ENCODE data around the gene TLR1.
"Not testable (repeated sequence)": the region's sequence is repeated elsewhere in the genome, so short reads cannot be mapped to it uniquely, and the experiment has no call there.

The TLR1 gene

GRCh38 chr4:38774181-38774955 is 30.2 kb downstream of the TLR1 start:
- Histone ChIP-seq H3K4me1 (ENCODE audit: control insufficient read depth, insufficient read depth, low read length) (no peaks in the 10 kb centered on the region), H3K36me3 (ENCODE audit: control insufficient read depth in 2 of 2, insufficient read depth in 1 of 2, low read length in 2 of 2) (no peaks in the 10 kb centered on the region), H3K9me3 (ENCODE audit: control insufficient read depth, insufficient read depth, low read depth, low read length) (no peaks in the 10 kb centered on the region), H3K4me3 (ENCODE audit: low read depth, low read length) (no peak overlapping the region), H3K27ac (ENCODE audit: extremely low read depth, low read depth, low read length) (no peak overlapping the region)
- ChIA-PET CTCF (interaction anchor here (2.0 to 2.1 kb wide), 2 partner anchors 8 to 15 kb away, joined by 10 to 15 read pairs; partner anchors contain the start of gene TLR10), POLR2A (no interaction called here)
- TF ChIP-seq ZNF221 (tag by site-specific recombination; IDR thresholded peaks at IDR 0.05; ENCODE audit: borderline replicate concordance) (no peak), ZBTB26 (tag by site-specific recombination; optimal IDR thresholded peaks at IDR 0.05) (no peak), WT1 (tag by site-specific recombination; IDR thresholded peaks at IDR 0.05) (no peak), ZSCAN4 (tag by site-specific recombination; IDR thresholded peaks at IDR 0.05) (no peak), ZNF169 (tag by site-specific recombination; IDR thresholded peaks at IDR 0.05) (no peak), PRDM6 (tag by site-specific recombination; IDR thresholded peaks at IDR 0.05) (no peak), ZNF843 (tag by site-specific recombination; IDR thresholded peaks at IDR 0.05) (no peak), ZFP69B (tag by site-specific recombination; IDR thresholded peaks at IDR 0.05) (no peak), ELK4 (IDR thresholded peaks at IDR 0.05; ENCODE audit: borderline replicate concordance, low read depth, low read length) (no peak), ZNF449 (tag by site-specific recombination; IDR thresholded peaks at IDR 0.05) (no peak), ZNF292 (tag by site-specific recombination; IDR thresholded peaks at IDR 0.05; ENCODE audit: borderline replicate concordance, low read depth) (no peak), ZNF660 (tag by site-specific recombination; IDR thresholded peaks at IDR 0.05) (no peak), ZBTB20 (tag by site-specific recombination; IDR thresholded peaks at IDR 0.05) (no peak), ZNF837 (tag by site-specific recombination; IDR thresholded peaks at IDR 0.05) (no peak), ZNF792 (tag by site-specific recombination; IDR thresholded peaks at IDR 0.05) (no peak), ZNF664 (tag by site-specific recombination; IDR thresholded peaks at IDR 0.05) (no peak), ZSCAN5A (tag by site-specific recombination; IDR thresholded peaks at IDR 0.05) (no peak), SETDB1 (IDR thresholded peaks at IDR 0.05; ENCODE audit: insufficient read length, low read length) (no peak), GLI4 (tag by site-specific recombination; IDR thresholded peaks at IDR 0.05) (no peak)

- CTCF ChIA-PET = interaction anchor here (1.5 to 1.8 kb wide), 2 partner anchors 11 to 90 kb away, joined by 6 to 8 read pairs; no protein-coding TSS in a partner anchor
- H3K4me1 ChIP-seq (ENCODE audit: control insufficient read depth, insufficient read depth, low read length); H3K4me3 ChIP-seq (ENCODE audit: low read depth, low read length); H3K27ac ChIP-seq (ENCODE audit: extremely low read depth, low read depth, low read length); H3K9me3 ChIP-seq (ENCODE audit: control insufficient read depth, insufficient read depth, low read depth, low read length); H3K36me3 ChIP-seq (ENCODE audit: control insufficient read depth in 2 of 2, insufficient read depth in 1 of 2, low read length in 2 of 2); POLR2A ChIA-PET: not testable (repeated sequence)
Observed at GRCh38 chr4:38770281-38770680, 34.3 kb downstream of the TLR1 start.

Measured in HEK293 (cell line).